Activated CD4-positive, alpha-beta T cell treated with anti-CD3 and anti-CD28 coated beads for 24 hours (primary cell): ENCODE results near the gene RNF175.
"Not testable (repeated sequence)": the region's sequence is repeated elsewhere in the genome, so short reads cannot be mapped to it uniquely, and the experiment has no call there.

Experiments used
- DNase-seq, 2 donors: peaks; one replicate each; pipeline ENCODE4 v3.0.0-alpha.2; 2020; ENCODE audit warnings: low read depth in 2 of 2

Gene RNF175

DNA sequence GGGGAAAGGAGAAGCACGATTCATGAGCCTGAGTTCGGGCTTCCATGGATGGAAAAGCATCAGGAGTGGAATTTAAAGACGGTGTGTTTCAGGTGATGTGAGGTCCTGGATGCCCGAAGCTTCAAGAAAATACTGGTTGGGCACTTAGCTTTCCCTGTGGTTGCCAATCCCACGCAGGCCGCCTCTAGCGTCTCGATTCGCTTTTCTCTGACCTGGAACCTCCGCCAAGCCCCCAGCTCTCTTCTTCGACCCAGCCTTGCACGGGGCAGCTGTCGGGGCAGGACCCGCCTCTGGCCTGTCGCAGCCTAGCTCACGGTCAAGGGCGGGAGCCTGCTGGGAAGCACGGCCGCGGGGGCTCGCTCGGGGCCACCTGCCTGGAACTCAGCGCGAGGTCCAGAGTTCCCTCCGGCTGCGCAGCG is 76.1 kb downstream of the RNF175 start:
- no peak for DNase-seq

DNA sequence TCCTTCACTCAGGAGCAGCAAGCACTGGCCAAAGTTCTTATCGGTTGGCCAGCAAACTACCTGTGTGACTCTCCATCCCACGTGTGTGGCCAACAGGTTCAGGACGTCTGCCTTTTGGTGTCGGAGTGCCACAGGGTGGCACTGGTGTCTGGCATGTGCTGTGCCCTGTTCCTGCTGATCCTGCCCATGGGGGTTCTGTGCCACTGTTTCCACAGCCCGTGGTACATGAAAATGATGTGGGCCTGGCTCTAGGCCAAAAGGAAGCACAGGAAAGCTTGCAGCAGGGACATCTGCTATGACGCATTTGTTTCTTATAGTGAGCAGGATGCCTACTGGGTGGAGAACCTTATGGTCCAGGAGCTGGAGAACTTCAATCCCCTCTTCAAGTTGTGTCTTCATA is 80.3 kb downstream of the RNF175 start:
- no peak for DNase-seq

DNA sequence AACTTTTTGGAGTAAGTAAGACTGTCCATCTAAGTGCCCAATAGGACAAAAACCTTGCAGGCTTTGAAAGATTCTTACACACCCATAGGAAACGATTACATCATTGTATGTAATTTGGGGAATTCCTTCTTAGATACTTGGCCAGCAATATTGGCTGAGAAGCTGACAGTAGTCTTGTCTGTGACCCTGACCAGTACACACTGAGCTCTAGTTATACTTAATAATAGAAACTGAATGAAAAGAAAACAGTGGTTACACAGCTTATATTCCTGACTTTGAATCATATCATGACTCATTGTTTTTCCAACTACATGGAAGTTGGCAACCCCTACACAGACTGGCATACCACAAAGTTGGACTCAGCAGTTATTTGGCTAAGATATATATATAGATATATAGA is 82.8 kb downstream of the RNF175 start:
- DNase-seq = no peak

DNA sequence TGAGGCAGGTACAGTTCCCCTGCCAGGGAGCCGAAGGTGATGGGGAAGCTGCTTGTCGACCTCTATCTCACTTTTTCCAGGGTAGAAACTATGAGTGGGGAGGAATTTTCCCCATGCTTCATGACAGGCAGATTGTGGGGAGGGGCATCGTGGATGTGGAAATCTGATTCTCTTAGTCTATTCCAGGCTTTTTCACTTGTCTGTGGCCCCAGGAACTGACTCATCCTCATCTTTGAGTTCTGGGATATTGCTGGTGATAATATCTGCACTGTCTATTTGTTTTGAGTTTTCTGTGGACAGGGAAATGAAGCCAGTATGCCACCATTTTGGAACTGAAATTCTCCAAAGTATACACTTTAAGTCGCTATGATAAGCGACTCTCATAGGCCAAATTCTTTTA is 83.3 kb downstream of the RNF175 start:
- DNase-seq = no peak

DNA sequence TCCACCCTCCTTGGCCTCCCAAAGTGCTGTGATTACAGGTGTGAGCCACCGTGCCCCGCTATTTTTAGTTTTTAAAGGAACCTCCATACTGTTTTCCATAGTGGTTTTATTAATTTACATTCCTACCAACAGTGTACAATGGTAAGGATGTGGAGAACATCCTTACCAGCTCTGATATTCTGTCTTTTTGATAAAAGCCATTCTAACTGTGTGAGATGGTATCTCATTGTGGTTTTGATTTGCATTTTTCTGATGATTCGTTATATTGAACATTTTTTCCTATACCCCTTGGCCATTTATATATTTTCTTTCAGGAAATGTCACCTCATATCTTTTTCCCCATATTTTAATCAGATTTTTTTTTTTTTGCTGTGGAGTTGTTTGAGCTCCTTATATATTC is 90.0 kb downstream of the RNF175 start:
- no peak for DNase-seq

DNA sequence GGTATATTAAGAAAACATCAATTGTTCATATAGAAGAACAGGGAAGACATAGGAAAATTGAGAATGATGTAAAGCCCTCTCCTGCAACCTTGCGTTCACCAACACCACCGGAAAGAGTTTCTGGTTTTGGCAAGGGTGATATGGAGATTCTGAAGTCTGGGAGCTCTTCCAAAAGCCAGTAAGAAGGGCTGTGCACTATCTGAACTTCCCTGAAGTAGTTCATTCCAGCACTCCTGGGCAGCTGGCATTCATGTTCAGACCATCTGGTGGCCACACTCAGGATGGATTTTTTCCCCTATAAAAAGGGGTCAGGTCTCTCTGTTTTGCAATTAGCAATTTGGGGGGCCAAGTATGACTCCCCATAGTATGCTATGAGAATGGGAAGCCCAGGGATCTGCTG is 91.2 kb downstream of the RNF175 start:
- DNase-seq = no peak

DNA sequence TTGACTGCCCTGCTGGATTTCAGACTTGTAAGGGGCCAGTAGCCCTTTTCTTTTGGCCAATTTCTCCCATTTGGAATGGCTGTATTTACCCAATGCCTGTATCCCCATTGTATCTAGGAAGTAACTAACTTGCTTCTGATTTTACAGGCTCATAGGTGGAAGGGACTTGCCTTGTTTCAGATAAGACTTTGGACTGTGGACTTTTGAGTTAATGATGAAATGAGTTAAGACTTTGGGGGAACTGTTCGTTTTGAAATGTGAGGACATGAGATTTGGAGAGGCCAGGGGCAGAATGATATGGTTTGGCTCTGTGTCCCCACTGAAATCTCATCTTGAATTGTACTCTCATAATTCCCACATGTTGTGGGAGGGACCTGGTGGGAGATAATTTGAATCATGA is 93.3 kb downstream of the RNF175 start:
- not testable (repeated sequence) for DNase-seq

DNA sequence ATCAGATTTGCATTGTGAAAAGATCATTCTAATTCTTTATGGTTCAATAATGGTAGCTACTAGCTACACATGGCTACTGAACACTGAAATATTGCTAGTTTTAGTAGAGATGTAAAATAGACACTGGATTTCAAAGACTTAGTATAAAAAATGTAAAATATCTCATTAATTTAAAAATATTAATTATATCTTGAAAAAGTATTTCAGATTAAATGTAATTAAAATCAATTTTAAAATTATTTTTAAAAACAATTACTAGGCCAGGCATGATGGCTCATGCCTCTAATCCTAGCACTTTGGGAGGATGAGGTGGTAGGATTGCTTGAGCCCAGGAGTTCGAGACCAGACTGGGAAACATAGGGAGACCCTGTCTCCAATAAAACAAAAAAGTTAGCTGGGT is 96.2 kb downstream of the RNF175 start:
- no peak for DNase-seq

DNA sequence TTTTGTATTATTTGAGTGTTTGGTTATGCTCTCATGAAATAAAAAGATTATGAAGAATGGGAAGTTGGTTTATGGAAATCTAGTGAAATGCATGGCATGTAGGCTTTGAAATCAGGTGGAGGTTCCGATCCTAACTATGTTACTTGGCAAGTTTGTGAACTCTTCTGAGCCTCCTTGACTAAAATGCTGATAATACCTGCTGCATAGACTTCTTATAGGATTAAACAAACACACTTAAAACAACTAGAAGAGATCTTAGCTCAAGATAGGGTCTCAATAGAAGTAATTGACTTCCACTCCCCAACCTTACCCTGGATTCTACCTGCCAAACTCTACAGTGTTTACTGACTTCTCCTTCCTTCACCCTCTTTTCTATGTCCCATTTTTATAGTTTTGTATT is 97.9 kb downstream of the RNF175 start:
- DNase-seq = no peak

DNA sequence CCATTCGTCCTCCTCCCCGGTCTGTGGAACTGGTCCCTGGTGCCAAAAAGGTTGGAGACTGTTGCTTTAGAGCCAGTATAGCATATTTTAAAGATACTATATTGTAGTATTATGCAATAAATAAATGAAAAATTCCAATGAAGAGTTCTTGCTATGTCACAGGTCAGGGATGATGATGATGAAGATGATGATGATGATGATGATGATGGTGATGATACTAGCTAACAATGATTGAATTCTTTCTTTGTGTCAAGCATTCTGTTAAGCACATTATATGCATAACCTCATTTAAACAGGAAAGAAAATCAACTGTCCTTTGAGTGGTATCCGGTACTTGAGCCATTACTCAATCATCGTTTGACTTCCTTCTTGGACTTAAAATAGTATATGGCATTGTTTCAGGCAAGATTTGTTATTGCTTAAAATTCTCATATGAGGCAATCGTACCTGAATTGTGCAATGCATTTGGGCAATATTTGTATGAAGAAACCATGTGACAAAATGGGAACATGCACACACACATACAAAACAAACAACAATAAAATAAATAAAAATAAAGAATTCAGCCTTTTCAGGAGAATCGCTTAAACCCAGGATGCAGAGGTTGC is 98.5 kb downstream of the RNF175 start:
- no peak for DNase-seq
